ENCODE measurements around the gene TNFRSF19. TPM values are rescaled to one million over a fixed set of nuclear protein-coding genes. Genes with fewer than 3 reads are reported as not detected.

Gene TNFRSF19
- total RNA-seq, 2 experiments from 2014 or later = not detected

DNA sequence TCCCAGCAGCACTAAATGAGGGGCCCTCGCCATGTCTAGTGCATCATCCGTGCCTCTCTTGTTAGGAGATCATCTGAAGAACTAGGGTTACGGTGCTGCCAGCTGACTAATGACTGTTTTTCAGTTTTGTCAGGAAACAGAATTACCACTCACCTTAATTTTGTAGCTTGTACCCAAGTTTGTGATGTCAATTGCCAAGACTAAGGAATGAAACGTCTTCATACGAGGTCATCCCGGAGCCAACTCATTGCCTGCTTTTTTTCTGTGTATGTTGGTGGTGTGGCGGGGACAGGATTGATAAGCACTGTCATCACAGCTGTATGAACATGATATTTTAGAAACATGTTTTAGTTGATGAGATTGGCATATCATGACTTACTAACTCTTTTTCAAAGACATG lies 100.6 kb downstream of the TNFRSF19 start:
- H3K27me3 ChIP-seq (ENCODE audit: control insufficient read depth in 1 of 2, insufficient read depth in 2 of 2, low read length in 2 of 2) = peaks cover 6 to 7% of the 10 kb centered on the region in 2 experiments
- POLR2A ChIA-PET = interaction anchor here (1.4 kb wide), 1 partner anchor 11 kb away, joined by 3 read pairs; no protein-coding TSS in a partner anchor

DNA sequence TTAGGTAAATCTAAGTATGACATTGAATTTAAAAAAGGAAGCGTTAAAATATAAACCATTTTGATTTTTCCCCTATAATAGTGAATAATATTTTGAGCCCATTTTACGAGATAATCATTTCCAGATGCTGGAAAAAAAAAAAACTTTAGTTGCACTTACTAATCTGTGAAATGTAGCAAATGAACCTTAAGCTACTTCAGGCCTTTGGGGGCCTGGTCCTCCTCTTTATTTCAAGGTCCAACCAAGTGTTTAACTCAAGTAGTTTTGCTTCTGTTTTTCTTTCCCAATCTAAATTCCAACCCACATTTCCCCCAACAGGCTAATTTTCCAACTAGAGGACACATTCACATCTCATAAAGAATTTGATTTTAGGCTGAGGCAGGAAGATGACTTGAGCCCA lies 101.2 kb downstream of the TNFRSF19 start:
- Mint-ChIP-seq H3K9me3 (no peaks in the 10 kb centered on the region), H3K4me3 (no peak overlapping the region), H3K36me3 (ENCODE audit: low read depth) (no peaks in the 10 kb centered on the region), H3K4me1 (ENCODE audit: low read depth) (no peaks in the 10 kb centered on the region), H3K27me3 (no peaks in the 10 kb centered on the region), H3K27ac (no peak overlapping the region)
- no peak for DNase-seq
- CTCF ChIA-PET = no interaction called here
- ATAC-seq (ENCODE audit: poor library complexity) = no peak
- H3K4me1 ChIP-seq (ENCODE audit: insufficient read depth, low read length) = no peaks in the 10 kb centered on the region
- no peak overlapping the region for H3K4me3 ChIP-seq (ENCODE audit: low read length)
- no peak for TF ChIP-seq CTCF (IDR thresholded peaks at IDR 0.05)
- POLR2A ChIA-PET = interaction anchor here (1.4 kb wide), 1 partner anchor 10 kb away, joined by 3 read pairs; no protein-coding TSS in a partner anchor
- intact Hi-C loops (cut with DNase I, micrococcal nuclease) = no loop called here
- H3K27ac ChIP-seq (ENCODE audit: low read depth in 1 of 2, low read length in 2 of 2) = no peak overlapping the region
- H3K36me3 ChIP-seq (ENCODE audit: insufficient read depth, low read length) = no peaks in the 10 kb centered on the region
- H3K9me3 ChIP-seq (ENCODE audit: control insufficient read depth in 1 of 2, insufficient read depth in 1 of 2, low read length in 2 of 2) = no peaks in the 10 kb centered on the region
- peaks cover 6 to 7% of the 10 kb centered on the region in 2 experiments for H3K27me3 ChIP-seq (ENCODE audit: control insufficient read depth in 1 of 2, insufficient read depth in 2 of 2, low read length in 2 of 2)

More for the DNA sequence above, 100.6 kb downstream of the TNFRSF19 start:
- DNase-seq (no peak), ATAC-seq (ENCODE audit: poor library complexity) (no peak)
- Mint-ChIP-seq H3K4me1 (ENCODE audit: low read depth) (no peaks in the 10 kb centered on the region), H3K27me3 (no peaks in the 10 kb centered on the region), H3K4me3 (no peak overlapping the region), H3K27ac (no peak overlapping the region), H3K36me3 (ENCODE audit: low read depth) (no peaks in the 10 kb centered on the region), H3K9me3 (no peaks in the 10 kb centered on the region)
- H3K4me1 ChIP-seq (ENCODE audit: insufficient read depth, low read length) = no peaks in the 10 kb centered on the region
- no peak for TF ChIP-seq CTCF (IDR thresholded peaks at IDR 0.05)
- no peak overlapping the region for H3K27ac ChIP-seq (ENCODE audit: low read depth in 1 of 2, low read length in 2 of 2)
- intact Hi-C loops (cut with DNase I, micrococcal nuclease) = no loop called here
- CTCF ChIA-PET = no interaction called here
- no peak overlapping the region for H3K4me3 ChIP-seq (ENCODE audit: low read length)
- no peaks in the 10 kb centered on the region for H3K36me3 ChIP-seq (ENCODE audit: insufficient read depth, low read length)
- no peaks in the 10 kb centered on the region for H3K9me3 ChIP-seq (ENCODE audit: control insufficient read depth in 1 of 2, insufficient read depth in 1 of 2, low read length in 2 of 2)

- intact Hi-C loops (cut with DNase I, micrococcal nuclease) = no loop called here
- CTCF ChIA-PET = no interaction called here
- Mint-ChIP-seq H3K36me3 (ENCODE audit: low read depth) (no peaks in the 10 kb centered on the region), H3K27ac (no peak overlapping the region), H3K4me1 (ENCODE audit: low read depth) (no peaks in the 10 kb centered on the region), H3K4me3 (no peak overlapping the region), H3K9me3 (no peaks in the 10 kb centered on the region), H3K27me3 (no peaks in the 10 kb centered on the region)
- POLR2A ChIA-PET = no interaction called here
- Histone ChIP-seq H3K36me3 (ENCODE audit: insufficient read depth, low read length) (no peaks in the 10 kb centered on the region), H3K4me3 (ENCODE audit: low read length) (no peak overlapping the region), H3K27ac (ENCODE audit: low read depth in 1 of 2, low read length in 2 of 2) (no peak overlapping the region), H3K4me1 (ENCODE audit: insufficient read depth, low read length) (no peaks in the 10 kb centered on the region), H3K9me3 (ENCODE audit: control insufficient read depth in 1 of 2, insufficient read depth in 1 of 2, low read length in 2 of 2) (no peaks in the 10 kb centered on the region), H3K27me3 (ENCODE audit: control insufficient read depth in 1 of 2, insufficient read depth in 2 of 2, low read length in 2 of 2) (peaks cover 6 to 7% of the 10 kb centered on the region in 2 experiments)
- TF ChIP-seq CTCF (IDR thresholded peaks at IDR 0.05) = no peak
- ATAC-seq (ENCODE audit: poor library complexity) (no peak), DNase-seq (no peak)
Observed at GRCh38 chr13:23671897-23672296, 101.7 kb downstream of the TNFRSF19 start.
